Esophagus squamous epithelium (tissue), 4 donors: ENCODE measurements around the gene FAT4.

Source experiments
- POLR2A ChIP-seq, 4 donors: fragments of 450-650 bp; IDR thresholded peaks; one replicate each; pipeline ENCODE4 v1.6.1; 2017; ENCODE audit warnings: antibody characterized with exemption in 4 of 4, mild to moderate bottlenecking in 4 of 4, moderate library complexity in 3 of 4
- TF ChIP-seq, protein P1 (sequence below), 6 experiments: fragments of 450-650 bp in 4 of 6; fragments of 200-600 bp in 2 of 6; sonication (generic) in 2 of 6; IDR thresholded peaks; one replicate each; pipeline ENCODE4 v1.5.1; 2016 to 2019; ENCODE audit warnings: antibody characterized with exemption in 6 of 6, mild to moderate bottlenecking in 4 of 6, moderate library complexity in 4 of 6

- TF ChIP-seq POLR2A (IDR thresholded peaks at IDR 0.05), result no peak
- TF ChIP-seq, protein P1, sequence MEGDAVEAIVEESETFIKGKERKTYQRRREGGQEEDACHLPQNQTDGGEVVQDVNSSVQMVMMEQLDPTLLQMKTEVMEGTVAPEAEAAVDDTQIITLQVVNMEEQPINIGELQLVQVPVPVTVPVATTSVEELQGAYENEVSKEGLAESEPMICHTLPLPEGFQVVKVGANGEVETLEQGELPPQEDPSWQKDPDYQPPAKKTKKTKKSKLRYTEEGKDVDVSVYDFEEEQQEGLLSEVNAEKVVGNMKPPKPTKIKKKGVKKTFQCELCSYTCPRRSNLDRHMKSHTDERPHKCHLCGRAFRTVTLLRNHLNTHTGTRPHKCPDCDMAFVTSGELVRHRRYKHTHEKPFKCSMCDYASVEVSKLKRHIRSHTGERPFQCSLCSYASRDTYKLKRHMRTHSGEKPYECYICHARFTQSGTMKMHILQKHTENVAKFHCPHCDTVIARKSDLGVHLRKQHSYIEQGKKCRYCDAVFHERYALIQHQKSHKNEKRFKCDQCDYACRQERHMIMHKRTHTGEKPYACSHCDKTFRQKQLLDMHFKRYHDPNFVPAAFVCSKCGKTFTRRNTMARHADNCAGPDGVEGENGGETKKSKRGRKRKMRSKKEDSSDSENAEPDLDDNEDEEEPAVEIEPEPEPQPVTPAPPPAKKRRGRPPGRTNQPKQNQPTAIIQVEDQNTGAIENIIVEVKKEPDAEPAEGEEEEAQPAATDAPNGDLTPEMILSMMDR (IDR thresholded peaks at IDR 0.05), result no peak
These were observed 37.0 kb upstream of the FAT4 start for GRCh38 chr4:125277790-125278189.
